ENCODE results near the gene KLHDC8A. TPM values are rescaled to one million over a fixed set of nuclear protein-coding genes. Genes with fewer than 3 reads are reported as not detected.
"Not testable (repeated sequence)": the region's sequence is repeated elsewhere in the genome, so short reads cannot be mapped to it uniquely, and the experiment has no call there.

Gene KLHDC8A
- total and polyA plus RNA-seq, 8 donors: 0.28 to 5.4 (median 0.81) TPM

GRCh38 chr1:205368478-205368877, 11.8 kb upstream of the KLHDC8A start:
- intact Hi-C loops (cut with DNase I): no loop called here
- ATAC-seq (no peak), DNase-seq (no peak), FAIRE-seq (no peak)
- Histone ChIP-seq H3K4me1 (peaks cover 36 to 66% (median 54%) of the 10 kb centered on the region in 3 donors), H3K4me3 (no peak overlapping the region), H3K27me3 (no peaks in the 10 kb centered on the region), H3K9me3 (no peaks in the 10 kb centered on the region), H3K27ac (no peak overlapping the region), H3K36me3 (no peaks in the 10 kb centered on the region)
- WGBS, 2 donors: 96 to 97% methylated on average over 6 of the region's 6 CpGs
- no peak for TF ChIP-seq CTCF (IDR thresholded peaks at IDR 0.05)

GRCh38 chr1:205365945-205366463, 9.3 kb upstream of the KLHDC8A start:
- no peak for FAIRE-seq
- intact Hi-C loops (cut with DNase I): no loop called here
- H3K27me3 ChIP-seq: no peaks in the 10 kb centered on the region
- TF ChIP-seq CTCF (IDR thresholded peaks at IDR 0.05): no peak
- H3K9me3 ChIP-seq: no peaks in the 10 kb centered on the region
- 7 to 10% methylated on average over 8 of the region's 8 CpGs for WGBS, 2 donors
- peak overlapping the region in 2 of 4 donors; percentile 25 to 54 for H3K27ac ChIP-seq
- no peak overlapping the region for H3K4me3 ChIP-seq
- peak in 5 of 6 donors; percentile 74 to 85 (median 76) for DNase-seq
- H3K36me3 ChIP-seq: no peaks in the 10 kb centered on the region
- peak; percentile 63 to 85 (median 72) for ATAC-seq
- H3K4me1 ChIP-seq: peaks cover 17 to 59% (median 42%) of the 10 kb centered on the region in 3 donors

DNA sequence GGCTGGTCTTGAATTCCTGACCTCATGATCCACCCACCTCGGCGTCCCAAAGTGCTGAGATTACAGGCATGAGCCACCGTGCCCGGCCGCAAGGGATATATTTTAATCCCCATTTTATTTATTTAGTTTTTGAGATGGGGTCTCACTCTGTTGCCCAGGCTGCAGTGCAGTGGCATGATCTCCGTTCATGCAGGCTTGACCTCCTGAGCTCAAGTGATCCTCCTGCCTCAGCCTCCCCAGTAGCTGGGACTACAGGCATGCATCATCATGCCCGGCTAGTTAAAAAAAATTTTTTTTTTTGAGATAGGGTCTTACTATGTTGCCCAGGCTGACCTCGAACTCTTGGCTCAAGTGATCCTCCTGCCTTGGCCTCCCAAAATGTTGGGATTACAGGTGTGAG, 8.4 kb upstream of the KLHDC8A start:
- peaks cover 11 to 50% (median 34%) of the 10 kb centered on the region in 3 donors for H3K4me1 ChIP-seq
- H3K27me3 ChIP-seq; H3K4me3 ChIP-seq; ATAC-seq; DNase-seq; H3K9me3 ChIP-seq; intact Hi-C loops (cut with DNase I); H3K36me3 ChIP-seq; FAIRE-seq: not testable (repeated sequence)
- 85 to 90% methylated on average over 8 of the region's 8 CpGs for WGBS, 2 donors
- H3K27ac ChIP-seq: peak overlapping the region in 1 of 4 donors; percentile 40

GRCh38 chr1:205360891-205361290, 4.2 kb upstream of the KLHDC8A start:
- Histone ChIP-seq H3K4me1 (peaks cover 4 to 26% (median 21%) of the 10 kb centered on the region in 3 donors), H3K9me3 (no peaks in the 10 kb centered on the region), H3K27ac (no peak overlapping the region), H3K27me3 (no peaks in the 10 kb centered on the region), H3K4me3 (no peak overlapping the region), H3K36me3 (no peaks in the 10 kb centered on the region)
- no peak for ATAC-seq
- no peak for DNase-seq
- FAIRE-seq: no peak
- 79 to 83% methylated on average over 4 of the region's 4 CpGs for WGBS, 2 donors
- TF ChIP-seq CTCF (IDR thresholded peaks at IDR 0.05): no peak
- intact Hi-C loops (cut with DNase I): no loop called here

DNA sequence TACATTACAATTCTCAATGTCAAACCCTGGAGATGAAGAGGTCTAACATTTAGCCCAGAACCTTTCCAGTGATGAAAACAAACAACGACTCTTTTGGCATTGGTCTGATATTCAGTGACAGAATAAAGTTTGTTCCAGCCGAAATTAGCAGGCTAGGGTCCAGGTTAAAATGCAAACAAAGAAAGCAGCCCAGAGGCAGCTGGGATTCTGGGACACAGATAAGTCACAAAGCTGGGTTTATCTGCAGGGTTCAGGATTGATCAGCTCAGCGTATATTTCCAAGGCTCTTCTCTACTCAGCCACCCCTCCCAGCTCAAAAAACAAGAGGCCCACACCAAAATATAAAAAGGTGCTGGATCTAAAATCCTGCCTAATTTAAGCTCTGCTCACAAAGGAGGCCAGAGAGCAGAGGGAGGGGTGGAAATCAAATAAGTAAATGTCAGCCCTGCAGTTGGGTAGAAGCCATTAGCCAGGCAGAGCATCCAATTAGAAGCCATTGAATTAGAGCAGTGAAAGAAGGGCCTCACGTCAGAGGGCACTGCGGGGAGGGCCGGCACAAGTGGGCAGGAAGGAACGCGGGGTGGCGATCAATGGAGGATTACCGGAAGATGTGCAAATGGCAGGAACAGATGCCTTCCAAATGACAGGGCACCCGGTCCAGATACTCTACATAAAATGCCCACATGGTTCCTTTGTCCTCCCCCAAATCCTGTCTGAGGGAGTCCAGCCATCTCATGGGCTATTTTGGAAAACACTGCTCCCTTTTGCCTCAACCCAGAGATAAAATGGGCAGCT, 3.2 kb upstream of the KLHDC8A start:
- Histone ChIP-seq H3K27ac (no peak overlapping the region), H3K9me3 (no peaks in the 10 kb centered on the region), H3K36me3 (no peaks in the 10 kb centered on the region), H3K4me1 (peaks cover 0 to 19% (median 14%) of the 10 kb centered on the region in 3 donors), H3K27me3 (no peaks in the 10 kb centered on the region), H3K4me3 (no peak overlapping the region)
- no peak for TF ChIP-seq CTCF (IDR thresholded peaks at IDR 0.05)
- WGBS, 2 donors: 42 to 45% methylated on average over 11 of the region's 11 CpGs
- peak in 3 of 4 donors; percentile 33 to 61 (median 49) for ATAC-seq
- no peak for FAIRE-seq
- intact Hi-C loops (cut with DNase I): no loop called here
- DNase-seq: no peak
